ENCODE measurements around the gene NSF. TPM values are rescaled to one million over a fixed set of nuclear protein-coding genes. Genes with fewer than 3 reads are reported as not detected.

The NSF gene
- total RNA-seq, 1 donor from 2014 or later = 41.3 TPM

GRCh38 chr17:46717999-46718398 is 127.5 kb downstream of the NSF start:
- no peak for DNase-seq (ENCODE audit: low read depth in 2 of 2)

GRCh38 chr17:46719891-46720290 is 129.4 kb downstream of the NSF start:
- no peak for DNase-seq (ENCODE audit: low read depth in 2 of 2)

GRCh38 chr17:46720408-46720807 is 129.9 kb downstream of the NSF start:
- DNase-seq (ENCODE audit: low read depth in 2 of 2) = peak in 1 of 2 donors; percentile 25

GRCh38 chr17:46722662-46723285 is 132.3 kb downstream of the NSF start:
- no peak for DNase-seq (ENCODE audit: low read depth in 2 of 2)

DNA sequence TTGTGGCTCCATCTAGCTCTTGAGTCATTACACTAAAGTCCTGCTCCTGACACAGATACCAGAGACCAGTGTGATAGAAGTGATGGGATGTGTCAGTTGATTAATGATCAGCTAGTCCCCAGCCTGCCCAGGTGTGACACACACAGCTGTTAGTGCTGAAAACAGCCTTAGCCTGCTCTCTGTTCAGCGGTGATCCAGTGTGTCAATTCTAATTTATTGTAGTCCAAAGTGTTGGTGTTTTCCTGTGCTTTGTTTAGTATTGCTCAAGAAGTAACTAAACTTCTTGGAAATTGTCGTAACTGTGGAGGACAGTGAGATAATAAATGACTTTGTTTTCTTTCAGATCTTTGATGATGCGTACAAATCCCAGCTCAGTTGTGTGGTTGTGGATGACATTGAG is 135.7 kb downstream of the NSF start:
- no peak for DNase-seq (ENCODE audit: low read depth in 2 of 2)

GRCh38 chr17:46727572-46728348 is 137.3 kb downstream of the NSF start:
- no peak for DNase-seq (ENCODE audit: low read depth in 2 of 2)

DNA sequence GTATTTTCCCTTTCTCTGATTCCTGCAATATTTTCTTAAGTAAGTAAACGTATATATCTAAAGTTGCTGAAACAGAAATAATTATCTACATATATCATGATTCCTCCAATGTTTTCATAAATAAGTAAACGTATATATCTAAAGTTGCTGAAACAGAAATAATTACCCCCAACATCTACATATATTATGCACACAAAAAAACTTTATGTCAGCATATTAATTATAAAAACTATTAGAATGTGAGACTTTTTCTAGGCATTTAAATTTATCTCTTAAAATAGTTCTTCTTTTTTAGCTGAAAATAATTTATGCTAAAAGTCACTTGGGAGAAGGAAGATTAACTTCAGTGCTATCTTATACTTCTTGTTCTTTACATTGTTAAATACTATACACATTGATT is 139.6 kb downstream of the NSF start:
- DNase-seq (ENCODE audit: low read depth in 2 of 2) = no peak

GRCh38 chr17:46730679-46731078 is 140.2 kb downstream of the NSF start:
- no peak for DNase-seq (ENCODE audit: low read depth in 2 of 2)

GRCh38 chr17:46732160-46732559 is 141.7 kb downstream of the NSF start:
- no peak for DNase-seq (ENCODE audit: low read depth in 2 of 2)

DNA sequence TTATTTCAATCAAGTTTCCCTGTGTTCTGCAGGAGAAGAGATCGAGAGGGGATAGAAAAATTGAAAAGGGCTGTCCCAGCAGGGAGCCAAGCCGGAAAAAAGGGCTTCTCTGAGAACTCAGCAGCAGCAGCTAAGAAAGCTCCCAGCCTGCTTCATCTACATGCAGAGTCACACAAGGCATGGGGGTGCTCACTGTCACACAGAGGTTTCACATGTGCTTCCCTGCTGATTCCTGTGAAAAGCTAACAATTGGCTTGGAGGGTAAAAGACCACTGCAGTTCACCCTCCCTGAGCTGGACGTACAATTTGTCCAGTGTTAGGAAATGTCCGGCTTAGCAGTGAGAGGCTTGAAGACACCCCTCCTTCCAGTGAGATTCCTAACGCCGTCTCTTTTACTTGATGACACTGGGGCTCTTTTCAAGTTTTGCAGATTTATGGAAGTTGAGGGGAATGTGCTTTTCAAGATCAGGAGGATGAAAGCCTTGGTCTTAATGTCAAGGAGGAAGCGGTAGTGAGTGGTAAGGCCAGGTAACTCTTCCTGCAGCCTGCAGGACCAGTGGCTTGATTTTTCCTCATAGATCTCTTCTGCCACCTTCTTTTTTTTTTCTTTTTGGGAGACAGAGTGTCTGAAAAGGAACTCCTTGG is 142.4 kb downstream of the NSF start:
- no peak for DNase-seq (ENCODE audit: low read depth in 2 of 2)

DNA sequence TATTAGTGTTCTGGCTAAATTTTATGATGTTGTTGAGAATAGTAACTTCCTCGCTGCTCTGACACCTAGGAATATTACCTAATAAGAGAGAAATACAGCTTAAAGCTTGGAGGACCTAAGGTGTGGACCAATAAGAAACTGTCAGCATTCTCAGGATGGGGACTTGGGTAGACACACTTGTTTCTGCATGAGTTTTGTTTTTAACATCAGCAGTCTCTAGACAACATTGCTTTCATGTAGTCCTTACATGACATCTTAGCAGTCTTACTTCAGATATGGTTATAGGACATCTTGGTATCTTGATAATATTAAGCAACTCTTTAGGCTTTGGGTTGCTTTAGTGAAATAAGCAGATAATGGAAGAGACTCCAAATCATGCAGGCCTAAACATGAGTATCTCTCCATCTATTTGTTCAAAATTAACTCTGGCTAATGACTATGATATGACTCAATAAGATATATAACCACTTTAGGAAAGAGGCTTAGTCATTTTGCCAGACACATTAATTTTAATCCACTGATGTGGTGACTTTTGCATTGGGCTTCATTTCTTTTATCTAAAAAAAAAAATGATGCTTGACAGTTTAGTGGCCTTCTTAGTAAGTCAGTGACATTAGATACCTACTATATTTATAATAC is 143.5 kb downstream of the NSF start:
- no peak for DNase-seq (ENCODE audit: low read depth in 2 of 2)

- no peak for DNase-seq (ENCODE audit: low read depth in 2 of 2)
Observed at GRCh38 chr17:46736100-46736499, 145.6 kb downstream of the NSF start.

- no peak for DNase-seq (ENCODE audit: low read depth in 2 of 2)
Observed at GRCh38 chr17:46737326-46737725, 146.9 kb downstream of the NSF start.

DNA sequence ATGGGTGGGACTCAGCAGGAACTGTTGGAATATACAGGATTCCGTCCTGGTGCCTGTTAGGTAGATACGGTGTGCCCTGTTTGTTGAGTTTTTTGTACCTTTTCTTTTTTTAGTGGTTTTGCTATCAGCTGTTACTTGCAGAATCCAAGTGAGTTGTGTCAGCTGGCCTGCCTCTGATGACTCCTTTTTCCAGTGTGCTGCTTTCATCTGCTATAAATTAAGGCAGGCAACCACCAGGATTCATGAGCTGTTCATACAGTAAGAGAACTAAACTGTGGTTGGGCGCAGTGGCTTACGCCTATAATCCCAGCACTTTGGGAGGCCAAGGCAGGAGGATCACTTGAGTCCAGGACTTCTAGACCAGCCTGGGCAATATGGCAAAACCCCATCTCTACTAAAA is 148.1 kb downstream of the NSF start:
- DNase-seq (ENCODE audit: low read depth in 2 of 2) = no peak

DNA sequence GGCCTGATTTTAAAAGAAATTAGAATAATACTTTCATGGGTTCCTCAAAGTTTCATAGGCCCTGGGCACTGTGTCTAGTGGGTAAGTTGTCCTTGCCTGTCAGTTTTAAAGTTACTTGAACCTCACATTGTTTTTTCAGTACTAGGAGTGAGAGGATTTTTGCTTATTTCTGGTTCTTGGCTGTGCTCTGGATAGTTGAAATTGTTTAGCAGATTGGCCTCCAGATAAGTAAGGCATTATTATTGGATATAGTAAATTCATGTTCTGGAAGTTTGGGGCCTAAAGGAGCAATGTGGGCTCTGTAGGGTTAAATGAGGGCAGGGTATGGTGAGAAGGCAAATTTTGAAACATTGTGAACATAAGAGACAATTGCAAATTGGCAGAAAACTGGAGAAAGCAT is 149.5 kb downstream of the NSF start:
- no peak for DNase-seq (ENCODE audit: low read depth in 2 of 2)

GRCh38 chr17:46741122-46741730 is 150.8 kb downstream of the NSF start:
- DNase-seq (ENCODE audit: low read depth in 2 of 2) = no peak

GRCh38 chr17:46742565-46743270 is 152.2 kb downstream of the NSF start:
- DNase-seq (ENCODE audit: low read depth in 2 of 2) = peak in 1 of 2 donors; percentile 71

DNA sequence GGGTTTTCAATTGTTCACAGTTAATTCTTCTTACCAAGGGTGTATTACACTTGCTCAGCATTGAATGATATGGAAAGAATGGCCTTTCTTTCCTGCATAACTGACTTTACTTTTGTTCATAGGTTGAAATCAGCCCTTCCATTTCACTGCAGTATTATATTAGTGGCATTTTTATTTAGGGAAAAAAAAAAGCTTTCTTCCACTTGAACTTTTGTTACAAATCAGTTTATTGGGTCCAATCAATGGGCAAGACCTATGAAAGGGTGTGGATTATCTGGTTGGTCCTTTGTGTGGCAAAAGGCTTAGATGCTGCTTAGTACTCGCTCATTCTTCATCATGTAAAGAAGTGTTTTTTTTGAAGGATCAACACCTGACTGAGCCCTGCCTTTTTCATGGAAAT is 154.0 kb downstream of the NSF start:
- DNase-seq (ENCODE audit: low read depth in 2 of 2) = no peak

DNA sequence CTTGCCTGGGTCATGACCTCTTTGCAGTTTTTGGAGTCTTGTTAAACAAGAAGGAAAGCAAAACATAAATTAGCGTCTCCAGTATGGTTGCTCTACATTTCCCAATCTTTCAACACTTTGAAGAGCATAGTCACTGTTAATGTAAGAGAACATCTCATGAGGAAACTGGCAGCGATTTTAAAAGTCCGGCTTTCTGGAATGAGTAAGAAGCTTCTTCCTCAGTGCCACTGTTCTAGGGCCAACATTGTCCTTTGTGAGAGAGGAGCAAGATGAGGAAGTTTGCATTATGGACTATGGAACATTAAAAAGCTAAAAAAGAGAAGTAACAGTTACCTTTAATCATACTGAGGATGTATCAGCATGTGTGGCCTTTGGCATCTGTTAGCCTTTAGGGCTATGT is 154.9 kb downstream of the NSF start:
- DNase-seq (ENCODE audit: low read depth in 2 of 2) = no peak

GRCh38 chr17:46751425-46751824 is 161.0 kb downstream of the NSF start:
- no peak for DNase-seq (ENCODE audit: low read depth in 2 of 2)

- DNase-seq (ENCODE audit: low read depth in 2 of 2) = no peak
Observed at GRCh38 chr17:46753776-46754175, 163.3 kb downstream of the NSF start.

All from dermis microvascular lymphatic vessel endothelial cell (primary cell).